Left ventricle myocardium inferior (tissue), 1 donor: Measurements from ENCODE around the gene NBAS. TPM values are rescaled to one million over a fixed set of nuclear protein-coding genes. Genes with fewer than 3 reads are reported as not detected.

Experiments used
- DNase-seq: peaks from one replicate; pipeline ENCODE4 v3.0.0-alpha.2; 2020
- H3K27ac ChIP-seq: fragments of 200-600 bp; replicated peaks from 2 replicates; pipeline ENCODE4 v1.8.0; 2021
- H3K27me3 ChIP-seq: fragments of 200-600 bp; 2 replicates; pipeline ENCODE4 v1.8.0; 2021; ENCODE audit warnings: low read depth
- H3K36me3 ChIP-seq: fragments of 200-600 bp; 2 replicates; pipeline ENCODE4 v1.8.0; 2021
- H3K4me1 ChIP-seq: fragments of 200-600 bp; 2 replicates; pipeline ENCODE4 v1.8.0; 2021
- H3K4me3 ChIP-seq: fragments of 200-600 bp; 2 replicates; pipeline ENCODE4 v1.8.0; 2021; ENCODE audit warnings: mild to moderate bottlenecking, moderate library complexity
- H3K9me3 ChIP-seq: fragments of 200-600 bp; replicated peaks from 2 replicates; pipeline ENCODE4 v1.8.0; 2021
- CTCF ChIP-seq: fragments of 200-600 bp; IDR thresholded peaks from 2 replicates; pipeline ENCODE4 v1.8.0; 2021; ENCODE audit warnings: antibody characterized with exemption, mild to moderate bottlenecking, borderline replicate concordance
- intact Hi-C: fragments of 100-400 bp; cut with micrococcal nuclease; formaldehyde crosslinking; loops from one replicate; pipeline ENCODE4 v1.11.0; 2022
- total RNA-seq: library from RNA; stranded (reverse); fragmentation: NEBNext Ultra II Directional; extraction: Animal tissue kit (Norgen Biotek cat#: 25700); gene quantifications from one replicate; pipeline ENCODE4 v1.2.1, GENCODE V29; 2021
- donor health status: DM: no; HTN: yes; CAD: no; lungs with severe emphysema.

The NBAS gene
- total RNA-seq, 1 donor from 2014 or later: 50.6 TPM

GRCh38 chr2:15284614-15285013 lies 276.5 kb downstream of the NBAS start:
- Histone ChIP-seq H3K9me3 (no peaks in the 10 kb centered on the region), H3K27me3 (no peaks in the 10 kb centered on the region), H3K27ac (no peak overlapping the region), H3K4me1 (peaks cover 1% of the 10 kb centered on the region), H3K4me3 (no peak overlapping the region), H3K36me3 (peaks cover 45% of the 10 kb centered on the region)
- no peak for TF ChIP-seq CTCF
- intact Hi-C loops: no loop called here
- no peak for DNase-seq

DNA sequence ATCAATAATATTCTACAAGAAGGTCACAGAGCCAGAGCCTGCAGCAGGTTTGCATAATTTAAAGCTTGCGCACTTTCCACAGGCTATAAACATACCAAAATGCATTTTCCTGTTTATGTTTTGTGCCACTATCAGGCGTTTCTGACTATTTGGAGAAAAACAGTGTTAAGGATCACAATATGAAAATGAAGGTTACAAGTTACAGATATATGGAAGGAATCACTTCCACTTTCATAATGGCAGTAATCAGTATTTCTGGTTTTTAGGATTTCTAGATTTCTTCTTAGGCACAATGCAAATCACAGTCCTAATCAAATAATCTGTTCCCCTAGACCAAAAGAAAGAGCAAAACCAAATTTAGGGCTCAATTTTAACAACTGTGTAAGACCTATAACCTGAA lies 279.5 kb downstream of the NBAS start:
- Histone ChIP-seq H3K27me3 (no peaks in the 10 kb centered on the region), H3K9me3 (no peaks in the 10 kb centered on the region), H3K4me3 (no peak overlapping the region), H3K4me1 (peaks cover 9% of the 10 kb centered on the region), H3K27ac (no peak overlapping the region), H3K36me3 (peaks cover 34% of the 10 kb centered on the region)
- no peak for TF ChIP-seq CTCF
- intact Hi-C loops: no loop called here
- DNase-seq: no peak

DNA sequence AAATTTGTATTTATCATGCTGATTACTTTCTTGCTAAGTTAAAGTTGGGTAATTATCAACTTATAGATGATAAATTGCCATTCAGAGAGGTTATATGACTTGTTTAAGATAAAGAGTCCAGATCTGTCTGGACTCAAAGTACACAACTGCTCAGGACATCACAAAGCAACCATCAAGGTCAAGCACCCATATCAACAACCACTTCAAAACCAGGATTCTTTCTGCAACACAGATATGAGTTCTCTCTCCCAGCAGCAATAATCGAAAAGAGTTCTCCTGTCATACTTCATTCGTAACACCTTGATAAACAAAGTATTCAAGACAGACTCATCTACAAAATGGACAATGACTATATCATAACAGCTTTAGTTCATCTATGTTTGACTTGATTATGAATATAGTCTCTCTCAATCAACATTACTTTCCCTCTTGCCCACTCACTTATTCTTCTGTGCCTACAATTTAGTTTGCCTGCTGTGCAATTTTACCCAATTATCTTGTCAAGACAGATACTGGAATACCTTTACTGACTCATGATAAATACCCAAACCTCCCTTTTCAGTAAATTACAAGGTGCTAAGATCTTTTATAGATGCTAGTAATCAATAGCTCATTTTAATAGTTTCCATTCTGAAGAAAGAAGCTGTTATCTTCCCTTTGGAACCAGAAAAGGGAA lies 281.8 kb downstream of the NBAS start:
- Histone ChIP-seq H3K9me3 (no peaks in the 10 kb centered on the region), H3K4me3 (no peak overlapping the region), H3K27me3 (no peaks in the 10 kb centered on the region), H3K27ac (no peak overlapping the region), H3K4me1 (peaks cover 9% of the 10 kb centered on the region), H3K36me3 (peaks cover 45% of the 10 kb centered on the region)
- intact Hi-C loops: no loop called here
- TF ChIP-seq CTCF: no peak
- DNase-seq: no peak

- Histone ChIP-seq H3K27ac (no peak overlapping the region), H3K36me3 (peaks cover 44% of the 10 kb centered on the region), H3K9me3 (no peaks in the 10 kb centered on the region), H3K27me3 (no peaks in the 10 kb centered on the region), H3K4me1 (peaks cover 9% of the 10 kb centered on the region), H3K4me3 (no peak overlapping the region)
- intact Hi-C loops: no loop called here
- no peak for TF ChIP-seq CTCF
- no peak for DNase-seq
These were observed 282.8 kb downstream of the NBAS start for GRCh38 chr2:15278296-15278695.

DNA sequence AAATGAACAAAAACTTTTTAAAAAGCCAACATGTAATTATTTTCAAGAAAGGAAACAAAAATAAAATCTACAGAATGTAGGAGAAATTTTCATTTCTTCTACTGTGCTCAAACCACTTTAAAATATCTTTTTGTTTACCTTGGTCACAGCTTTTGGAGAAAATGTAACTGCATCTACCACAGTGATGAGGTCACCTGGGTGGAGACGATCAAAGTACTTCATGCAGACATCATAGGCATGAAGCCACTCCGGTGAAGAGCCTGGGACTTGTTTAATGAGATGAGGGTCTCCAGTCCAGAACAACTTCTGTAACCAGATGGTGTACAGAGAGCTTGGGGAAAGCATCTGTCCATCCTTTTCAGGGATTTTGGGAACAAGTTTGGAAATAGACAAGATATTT lies 285.8 kb downstream of the NBAS start:
- H3K36me3 ChIP-seq: peaks cover 34% of the 10 kb centered on the region
- DNase-seq: no peak
- no peak overlapping the region for H3K4me3 ChIP-seq
- no peaks in the 10 kb centered on the region for H3K9me3 ChIP-seq
- no peaks in the 10 kb centered on the region for H3K27me3 ChIP-seq
- intact Hi-C loops: no loop called here
- H3K4me1 ChIP-seq: peaks cover 9% of the 10 kb centered on the region
- TF ChIP-seq CTCF: no peak
- H3K27ac ChIP-seq: no peak overlapping the region
